GM18907 (cell line): Measurements from ENCODE around the gene PCSK5.
A peak's percentile ranks its signal among the peaks of the same experiment; 100 is the strongest.
"Not testable (repeated sequence)": the region's sequence is repeated elsewhere in the genome, so short reads cannot be mapped to it uniquely, and the experiment has no call there.

ENCODE experiments used
- ATAC-seq: cut with Tn5 transposase; IDR thresholded peaks from one replicate; pipeline ENCODE4 v1.9.1; 2021; ENCODE audit warnings: mild to moderate bottlenecking, moderate library complexity; ENCODE audit not compliant: unreplicated experiment

The PCSK5 gene

GRCh38 chr9:75890472-75891276 lies at the start of gene PCSK5:
Gene PCSK5 (plus strand): TSS chr9:75890673. CDS start chr9:75891182, 509 bp downstream.
- ATAC-seq: peak; percentile 90

- ATAC-seq: no peak
Observed at GRCh38 chr9:75844321-75844720, 46.2 kb upstream of the PCSK5 start.

- ATAC-seq: no peak
Observed at GRCh38 chr9:75845806-75846205, 44.7 kb upstream of the PCSK5 start.

- no peak for ATAC-seq
Observed at GRCh38 chr9:75847085-75847484, 43.4 kb upstream of the PCSK5 start.

GRCh38 chr9:75850459-75851200 lies 39.8 kb upstream of the PCSK5 start:
- ATAC-seq: no peak

- no peak for ATAC-seq
Observed at GRCh38 chr9:75851917-75852316, 38.6 kb upstream of the PCSK5 start.

GRCh38 chr9:75852746-75853145 lies 37.7 kb upstream of the PCSK5 start:
- no peak for ATAC-seq

- no peak for ATAC-seq
Observed at GRCh38 chr9:75855509-75855908, 35.0 kb upstream of the PCSK5 start.

- peak; percentile 56 for ATAC-seq
Observed at GRCh38 chr9:75858497-75859092, 31.9 kb upstream of the PCSK5 start.

- ATAC-seq: no peak
Observed at GRCh38 chr9:75864266-75864665, 26.2 kb upstream of the PCSK5 start.

GRCh38 chr9:75866273-75866871 lies 24.1 kb upstream of the PCSK5 start:
- ATAC-seq: no peak

GRCh38 chr9:75868526-75868925 lies 21.9 kb upstream of the PCSK5 start:
- not testable (repeated sequence) for ATAC-seq

- ATAC-seq: no peak
Observed at GRCh38 chr9:75869236-75869635, 21.2 kb upstream of the PCSK5 start.

- no peak for ATAC-seq
Observed at GRCh38 chr9:75870450-75870849, 20.0 kb upstream of the PCSK5 start.

GRCh38 chr9:75871624-75872023 lies 18.8 kb upstream of the PCSK5 start:
- ATAC-seq: no peak

GRCh38 chr9:75873712-75874111 lies 16.8 kb upstream of the PCSK5 start:
- ATAC-seq: no peak

GRCh38 chr9:75876999-75877640 lies 13.4 kb upstream of the PCSK5 start:
- ATAC-seq: no peak

- ATAC-seq: no peak
Observed at GRCh38 chr9:75878488-75878860, 12.0 kb upstream of the PCSK5 start.

- ATAC-seq: no peak
Observed at GRCh38 chr9:75880618-75881017, 9.9 kb upstream of the PCSK5 start.

- no peak for ATAC-seq
Observed at GRCh38 chr9:75881761-75882160, 8.7 kb upstream of the PCSK5 start.

- no peak for ATAC-seq
Observed at GRCh38 chr9:75885652-75886051, 4.8 kb upstream of the PCSK5 start.
